Ecto neural progenitor cell (in vitro differentiated cells): ENCODE data around the gene SEMA3C.

Source experiments
- DNase-seq: peaks from one replicate; pipeline ENCODE4 v3.0.0-alpha.2; 2018; ENCODE audit warnings: low spot score

The SEMA3C gene

DNA sequence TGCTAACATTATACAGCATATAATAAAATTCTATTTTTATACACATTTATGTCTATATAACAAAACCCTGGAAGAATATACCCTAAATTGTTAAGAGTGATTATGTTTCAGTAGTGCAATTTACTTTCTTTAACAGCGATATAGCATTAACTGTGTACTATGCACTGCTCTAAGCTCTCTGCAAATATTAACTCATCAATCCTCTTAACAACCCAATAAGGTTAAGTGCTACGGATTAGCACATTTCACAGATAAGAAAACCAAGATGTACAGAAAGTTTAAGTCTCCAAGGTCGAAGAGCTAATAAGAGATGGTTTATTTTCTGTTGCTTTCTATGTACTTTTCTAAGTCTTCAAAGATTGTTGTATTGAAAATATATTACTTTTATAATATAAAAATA lies 95.8 kb downstream of the SEMA3C start:
- no peak for DNase-seq

- no peak for DNase-seq
Observed at GRCh38 chr7:80821771-80822319, 97.0 kb downstream of the SEMA3C start.

DNA sequence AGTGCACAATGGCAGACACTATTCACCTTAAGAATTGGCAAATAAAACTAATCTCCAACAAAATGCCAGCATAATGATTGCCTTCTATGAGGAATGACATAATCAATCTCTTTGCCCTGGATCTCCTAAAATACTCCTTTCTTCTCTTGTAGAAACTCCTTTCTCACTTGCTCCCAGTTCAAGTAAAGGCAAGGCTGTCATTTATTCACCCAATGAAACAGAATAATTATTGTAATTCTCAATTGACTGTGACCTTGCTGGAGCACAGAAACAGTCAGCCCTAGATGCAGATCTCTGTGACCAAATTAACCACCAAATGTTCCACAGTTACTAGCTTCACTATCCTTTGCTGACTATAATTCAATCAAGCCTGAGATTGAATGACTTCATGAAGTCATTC lies 99.3 kb downstream of the SEMA3C start:
- DNase-seq = no peak

GRCh38 chr7:80818181-80818580 lies 100.7 kb downstream of the SEMA3C start:
- no peak for DNase-seq

DNA sequence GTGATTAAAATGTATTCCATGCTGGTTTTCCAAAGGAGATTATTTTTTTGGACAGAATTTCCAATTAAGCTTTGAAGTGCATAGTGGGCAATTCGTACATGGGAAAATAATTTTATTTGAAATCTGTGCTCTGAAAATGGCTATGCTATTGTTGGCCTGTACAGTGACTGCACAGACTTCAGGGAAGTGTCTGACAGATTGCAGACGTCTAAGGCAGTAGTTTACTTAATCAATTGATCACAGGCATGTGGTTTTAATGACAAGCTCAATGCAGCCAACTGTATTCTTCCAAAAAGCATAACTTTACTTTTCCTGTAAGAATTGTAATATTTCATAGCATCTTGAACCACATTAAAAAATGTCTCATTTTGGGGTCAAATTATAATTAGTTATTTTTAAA lies 102.0 kb downstream of the SEMA3C start:
- DNase-seq = no peak

DNA sequence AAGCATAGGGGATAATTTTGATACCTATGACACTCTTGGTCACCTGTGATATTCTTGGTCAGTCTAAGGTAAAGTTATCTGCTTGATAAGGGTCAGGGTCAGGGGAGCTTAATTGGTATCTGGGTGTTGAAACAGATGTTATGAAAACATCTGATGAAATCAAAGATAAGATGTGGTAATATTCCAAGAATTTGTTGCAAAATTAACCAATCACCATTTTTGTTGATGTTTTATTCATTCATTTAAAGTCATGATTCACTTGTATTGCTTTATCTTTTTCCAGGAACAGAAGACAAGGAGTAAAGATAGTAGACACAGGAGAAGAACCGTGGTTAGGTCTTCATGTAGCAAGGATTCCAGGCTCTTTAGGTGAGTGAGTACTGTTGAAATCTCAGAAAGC lies 103.1 kb downstream of the SEMA3C start:
- DNase-seq = no peak

- no peak for DNase-seq
Observed at GRCh38 chr7:80809545-80809944, 109.3 kb downstream of the SEMA3C start.

GRCh38 chr7:80807166-80807900 lies 111.5 kb downstream of the SEMA3C start:
- no peak for DNase-seq

GRCh38 chr7:80806663-80807062 lies 112.2 kb downstream of the SEMA3C start:
- DNase-seq = no peak

- no peak for DNase-seq
Observed at GRCh38 chr7:80804589-80804988, 114.3 kb downstream of the SEMA3C start.

DNA sequence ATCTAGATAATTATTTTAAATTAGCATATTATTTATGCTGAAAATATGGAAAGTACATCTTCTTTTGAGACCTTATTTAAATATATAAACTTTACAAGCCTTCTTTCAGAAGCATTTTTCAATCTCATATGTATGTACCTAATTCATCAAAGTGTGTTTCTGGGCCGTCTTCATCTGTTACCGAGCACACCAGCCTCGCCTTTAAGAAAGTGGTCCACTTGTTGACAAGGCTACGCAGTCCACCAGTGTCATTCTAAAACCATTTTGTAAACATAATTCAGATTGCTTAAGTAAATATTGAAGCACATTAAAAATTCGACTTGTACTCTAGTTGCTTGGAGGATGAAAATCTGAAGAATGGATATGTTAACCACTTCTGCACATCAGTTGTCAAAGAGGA lies 116.3 kb downstream of the SEMA3C start:
- no peak for DNase-seq

- no peak for DNase-seq
Observed at GRCh38 chr7:80794631-80795573, 123.9 kb downstream of the SEMA3C start.

DNA sequence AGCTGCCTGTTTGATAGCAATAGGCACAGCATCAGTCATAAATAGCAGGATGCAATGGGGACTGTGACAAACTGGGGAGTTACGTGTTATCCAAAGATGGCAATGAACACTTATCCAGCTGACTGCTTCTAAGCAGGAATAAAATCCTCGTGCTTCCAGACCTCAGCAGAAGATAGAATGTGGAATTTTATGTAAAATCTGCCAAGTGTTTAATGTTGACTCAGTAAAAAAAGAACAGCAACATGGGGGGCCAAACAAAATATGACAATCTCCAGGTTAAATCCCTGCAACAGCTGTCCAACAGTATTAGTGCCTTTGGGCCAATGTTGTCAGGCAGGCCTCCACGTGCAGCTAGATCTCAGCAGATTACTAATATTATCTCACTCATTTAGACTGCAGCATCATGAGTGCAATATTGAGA lies 127.3 kb downstream of the SEMA3C start:
- no peak for DNase-seq

GRCh38 chr7:80790877-80791276 lies 128.0 kb downstream of the SEMA3C start:
- DNase-seq = no peak

DNA sequence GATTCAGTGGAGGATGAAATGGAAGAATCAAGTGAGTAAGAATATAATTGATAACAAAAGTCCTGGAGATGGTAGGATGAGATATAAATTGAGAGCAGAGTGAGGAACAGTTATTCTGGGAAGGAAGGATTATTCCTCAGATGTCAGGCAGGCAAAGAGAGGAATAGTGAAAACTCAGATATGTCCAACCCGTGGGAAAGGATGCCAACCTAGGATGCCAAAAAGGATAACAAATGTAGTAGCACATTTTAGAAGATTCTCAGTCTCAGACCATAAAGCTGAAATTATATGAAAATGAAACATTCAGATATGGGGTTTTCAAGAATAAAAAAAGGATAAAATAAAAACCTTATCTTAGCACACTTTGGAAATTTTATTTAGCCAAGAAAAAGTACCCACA lies 131.1 kb downstream of the SEMA3C start:
- DNase-seq = no peak

DNA sequence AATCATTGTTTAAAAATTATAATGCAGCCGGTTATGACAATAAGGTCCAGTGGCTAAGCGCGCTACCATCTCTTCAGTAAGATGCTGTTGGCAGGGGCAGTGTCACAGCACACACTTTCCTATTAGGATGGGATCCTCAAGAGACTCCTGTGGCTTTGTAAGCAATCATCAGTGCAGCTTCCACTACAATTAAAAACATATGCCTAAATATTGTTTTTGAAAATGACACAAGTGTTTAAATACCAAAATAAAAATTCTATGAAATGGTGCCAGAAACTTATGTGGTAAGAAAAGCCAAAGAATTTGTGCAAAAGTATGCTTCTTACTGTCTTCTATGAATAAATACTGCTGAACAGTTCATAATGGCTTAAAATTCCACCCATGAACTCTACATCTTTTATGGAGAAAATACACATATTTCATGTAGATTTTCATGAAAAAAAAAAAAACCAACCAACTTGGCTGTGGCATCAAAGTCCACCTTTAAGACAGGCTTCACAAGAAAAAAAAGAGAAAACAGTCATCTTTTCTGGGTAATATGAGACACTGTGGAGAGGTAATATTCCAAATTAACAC lies 132.8 kb downstream of the SEMA3C start:
- DNase-seq = no peak

GRCh38 chr7:80785276-80785675 lies 133.6 kb downstream of the SEMA3C start:
- DNase-seq = no peak

DNA sequence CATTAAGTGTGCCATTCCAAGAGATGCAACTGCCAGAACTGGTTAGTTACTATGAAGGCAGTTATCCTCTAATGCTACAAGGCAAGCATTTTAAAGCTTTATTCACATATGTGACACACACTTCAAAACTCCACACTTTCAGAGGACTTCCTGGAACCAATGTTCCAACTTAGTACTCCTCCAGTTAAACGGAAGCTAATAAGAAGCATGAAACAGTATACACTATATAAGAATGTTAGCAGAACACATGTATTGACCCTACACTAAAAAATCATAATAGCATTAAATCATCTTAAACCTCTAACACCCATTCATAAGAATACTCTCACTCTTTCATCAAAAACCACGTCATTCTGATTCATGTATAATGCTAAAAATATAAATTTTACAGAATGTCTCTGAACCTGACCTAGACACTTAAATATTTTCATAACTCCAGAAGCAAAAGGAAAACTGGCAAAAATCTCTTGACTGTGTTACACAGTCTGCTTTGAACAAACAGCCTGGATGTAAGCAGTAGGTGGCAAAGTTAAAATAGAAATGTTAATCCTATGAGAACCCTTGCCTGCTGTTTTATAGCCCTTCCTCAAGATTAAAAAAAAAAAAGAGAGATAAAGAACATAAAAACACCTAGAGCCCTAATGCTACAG lies 135.0 kb downstream of the SEMA3C start:
- no peak for DNase-seq

DNA sequence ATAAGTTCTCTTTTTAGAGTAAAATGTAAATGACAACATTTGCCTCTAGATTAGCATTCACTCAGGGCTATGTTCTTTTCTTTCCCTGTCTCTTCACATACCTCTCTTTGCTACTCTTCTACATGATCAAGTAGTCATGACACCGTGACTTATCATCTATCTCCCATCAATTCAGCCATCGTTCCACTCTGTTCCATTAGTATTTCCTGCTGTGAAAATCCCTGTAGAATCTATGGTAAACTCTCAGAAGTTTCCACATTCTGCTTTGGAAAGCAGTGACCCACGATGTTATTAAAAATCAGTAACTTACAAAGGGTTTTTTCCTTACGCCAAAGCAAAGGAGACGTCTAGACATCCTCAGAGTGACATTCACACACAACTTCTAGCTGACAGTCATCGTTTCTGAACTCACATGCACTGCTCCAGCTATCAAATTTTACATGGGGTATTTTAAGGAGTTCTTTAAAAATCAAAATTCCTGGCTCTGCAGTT lies 135.6 kb downstream of the SEMA3C start:
- DNase-seq = no peak

GRCh38 chr7:80781561-80781979 lies 137.3 kb downstream of the SEMA3C start:
- no peak for DNase-seq

DNA sequence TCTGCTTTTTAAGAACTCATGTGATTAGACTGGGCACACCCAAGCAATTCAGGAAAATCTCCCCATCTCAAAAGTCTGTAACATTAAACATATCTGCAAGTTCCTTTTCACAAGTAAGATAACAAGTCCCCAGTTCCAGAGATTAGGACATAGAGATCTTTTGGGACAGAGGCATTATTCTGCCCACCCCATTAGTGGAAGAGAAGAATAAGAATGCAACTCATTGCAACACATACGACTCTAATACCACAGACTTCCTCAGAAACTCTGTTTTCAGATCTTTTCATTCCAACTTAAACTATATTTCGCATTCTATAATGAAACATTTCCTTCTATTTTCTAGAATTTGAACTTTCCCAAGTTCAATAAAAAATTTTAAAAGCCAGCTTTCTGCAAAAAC lies 137.7 kb downstream of the SEMA3C start:
- DNase-seq = no peak

DNA sequence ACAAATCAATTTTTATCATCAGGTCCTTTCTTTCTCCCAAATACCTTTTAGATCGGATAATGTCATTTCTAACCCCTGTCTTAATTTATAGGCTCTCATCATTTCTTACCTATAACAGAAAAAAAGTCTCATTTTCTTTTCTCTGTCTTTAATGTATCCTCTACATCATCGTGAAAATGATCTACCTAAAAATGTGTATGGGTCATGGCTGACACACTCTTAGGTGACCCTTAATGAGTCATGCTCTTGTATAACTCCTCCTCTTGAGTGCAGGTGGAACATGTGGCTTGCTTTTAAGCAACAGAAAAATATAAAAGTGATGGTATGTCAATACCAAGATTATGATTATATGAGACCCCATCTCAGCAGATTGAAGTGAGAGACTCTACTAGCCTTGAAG lies 139.4 kb downstream of the SEMA3C start:
- DNase-seq = no peak
